DOHH2 (cell line): ENCODE results near the gene KIF16B.

Experiments
- EZH2phosphoT487 ChIP-seq: fragments of 200-600 bp; sonication (generic); IDR thresholded peaks from 2 replicates; pipeline ENCODE4 v1.6.1; 2017; ENCODE audit warnings: borderline replicate concordance, mild to moderate bottlenecking, antibody characterized with exemption, low read length, moderate library complexity, mixed read lengths
- TF ChIP-seq, protein P1 (sequence below): fragments of 200-600 bp; sonication (generic); IDR thresholded peaks from one replicate; pipeline ENCODE4 v1.5.1; 2014; ENCODE audit warnings: antibody characterized with exemption, mild to moderate bottlenecking, low read depth, low read length; ENCODE audit not compliant: poor library complexity, severe bottlenecking

DNA sequence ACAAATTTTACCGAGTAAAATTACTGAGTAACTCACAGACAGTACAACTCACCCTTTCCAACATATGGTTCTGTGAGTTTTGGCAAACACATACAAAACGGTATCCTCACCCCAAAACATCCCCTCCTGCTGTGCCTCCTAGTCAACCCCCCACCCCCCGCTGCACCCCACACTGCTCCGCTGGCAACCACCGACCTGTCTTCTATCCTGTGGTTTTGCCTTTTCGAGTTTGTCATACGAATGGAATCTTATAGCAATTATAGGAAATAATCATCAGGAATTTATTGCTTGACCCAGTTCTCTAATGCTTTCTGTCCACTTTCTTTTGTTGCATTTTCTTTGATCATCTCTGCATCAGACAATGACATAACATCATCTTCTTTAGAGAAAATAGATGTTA, 312.3 kb downstream of the KIF16B start:
- TF ChIP-seq, protein P1, sequence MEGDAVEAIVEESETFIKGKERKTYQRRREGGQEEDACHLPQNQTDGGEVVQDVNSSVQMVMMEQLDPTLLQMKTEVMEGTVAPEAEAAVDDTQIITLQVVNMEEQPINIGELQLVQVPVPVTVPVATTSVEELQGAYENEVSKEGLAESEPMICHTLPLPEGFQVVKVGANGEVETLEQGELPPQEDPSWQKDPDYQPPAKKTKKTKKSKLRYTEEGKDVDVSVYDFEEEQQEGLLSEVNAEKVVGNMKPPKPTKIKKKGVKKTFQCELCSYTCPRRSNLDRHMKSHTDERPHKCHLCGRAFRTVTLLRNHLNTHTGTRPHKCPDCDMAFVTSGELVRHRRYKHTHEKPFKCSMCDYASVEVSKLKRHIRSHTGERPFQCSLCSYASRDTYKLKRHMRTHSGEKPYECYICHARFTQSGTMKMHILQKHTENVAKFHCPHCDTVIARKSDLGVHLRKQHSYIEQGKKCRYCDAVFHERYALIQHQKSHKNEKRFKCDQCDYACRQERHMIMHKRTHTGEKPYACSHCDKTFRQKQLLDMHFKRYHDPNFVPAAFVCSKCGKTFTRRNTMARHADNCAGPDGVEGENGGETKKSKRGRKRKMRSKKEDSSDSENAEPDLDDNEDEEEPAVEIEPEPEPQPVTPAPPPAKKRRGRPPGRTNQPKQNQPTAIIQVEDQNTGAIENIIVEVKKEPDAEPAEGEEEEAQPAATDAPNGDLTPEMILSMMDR: no peak
- no peak for TF ChIP-seq EZH2phosphoT487
